ENCODE results near the gene CCDC73. TPM values are rescaled to one million over a fixed set of nuclear protein-coding genes. Genes with fewer than 3 reads are reported as not detected.

CCDC73 gene
- total RNA-seq, 1 donor from 2014 or later, result not detected

DNA sequence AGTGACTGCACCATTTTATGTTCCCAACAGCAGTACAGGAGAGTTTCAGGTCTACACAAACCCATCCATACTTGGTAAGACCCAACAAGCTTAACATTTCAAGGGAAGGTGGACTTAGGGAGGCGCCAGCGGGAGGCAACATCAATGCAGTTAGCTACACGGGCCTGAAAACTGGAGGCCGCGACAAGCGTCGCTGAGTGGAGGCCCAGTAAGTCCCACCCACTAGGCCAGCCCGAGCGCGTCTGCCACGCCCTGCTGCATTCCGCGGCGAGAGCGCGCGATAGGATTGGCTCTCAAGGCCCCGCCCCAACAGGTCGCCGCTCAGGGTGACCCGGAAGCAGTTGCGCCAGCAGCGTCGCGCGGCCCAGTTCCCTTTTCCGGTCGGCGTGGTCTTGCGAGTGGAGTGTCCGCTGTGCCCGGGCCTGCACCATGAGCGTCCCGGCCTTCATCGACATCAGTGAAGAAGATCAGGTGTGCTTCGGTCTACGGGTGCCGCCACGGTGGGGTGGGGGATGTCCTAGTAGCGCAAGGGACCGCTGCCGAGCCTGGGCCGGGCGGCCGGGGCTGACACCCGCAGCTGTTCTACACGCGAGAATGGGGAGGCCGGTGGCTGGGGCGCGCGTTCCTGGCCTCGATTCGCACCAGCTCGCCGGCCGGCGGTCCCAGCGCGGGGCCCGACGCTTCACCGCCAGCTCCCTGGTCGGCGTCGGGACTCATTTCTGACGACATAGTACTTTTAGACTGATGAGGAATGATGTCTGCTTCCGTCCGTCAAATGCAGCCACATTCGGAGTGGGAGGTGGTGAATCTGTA, 210.8 kb downstream of the CCDC73 start, which contains the start of gene EIF3M:
Gene EIF3M (plus strand): TSS at position 373 of the 813 bp plus-strand sequence. CDS start 57 bp downstream, at position 430.
- intact Hi-C loops (cut with DNase I), result loop anchor here (5.0 to 10.0 kb wide), 4 partner anchors 309 to 1469 kb away; partner anchors contain the start of genes CAPRIN1, CSTF3, FBXO3 and QSER1
- Histone ChIP-seq H3K36me3 (peaks cover 0 to 4% of the 10 kb centered on the region in 2 donors), H3K4me3 (peak within 1 kb of the TSS; percentile 73 to 94), H3K27ac (peak within 1 kb of the TSS; percentile 64 to 86), H3K9me3 (no peaks in the 10 kb centered on the region), H3K27me3 (no peaks in the 10 kb centered on the region), H3K4me1 (peaks cover 7 to 9% of the 10 kb centered on the region in 2 donors)
- DNase-seq (ENCODE audit: low spot score in 2 of 2), result peak; percentile 82 to 97
- TF ChIP-seq, protein P1, sequence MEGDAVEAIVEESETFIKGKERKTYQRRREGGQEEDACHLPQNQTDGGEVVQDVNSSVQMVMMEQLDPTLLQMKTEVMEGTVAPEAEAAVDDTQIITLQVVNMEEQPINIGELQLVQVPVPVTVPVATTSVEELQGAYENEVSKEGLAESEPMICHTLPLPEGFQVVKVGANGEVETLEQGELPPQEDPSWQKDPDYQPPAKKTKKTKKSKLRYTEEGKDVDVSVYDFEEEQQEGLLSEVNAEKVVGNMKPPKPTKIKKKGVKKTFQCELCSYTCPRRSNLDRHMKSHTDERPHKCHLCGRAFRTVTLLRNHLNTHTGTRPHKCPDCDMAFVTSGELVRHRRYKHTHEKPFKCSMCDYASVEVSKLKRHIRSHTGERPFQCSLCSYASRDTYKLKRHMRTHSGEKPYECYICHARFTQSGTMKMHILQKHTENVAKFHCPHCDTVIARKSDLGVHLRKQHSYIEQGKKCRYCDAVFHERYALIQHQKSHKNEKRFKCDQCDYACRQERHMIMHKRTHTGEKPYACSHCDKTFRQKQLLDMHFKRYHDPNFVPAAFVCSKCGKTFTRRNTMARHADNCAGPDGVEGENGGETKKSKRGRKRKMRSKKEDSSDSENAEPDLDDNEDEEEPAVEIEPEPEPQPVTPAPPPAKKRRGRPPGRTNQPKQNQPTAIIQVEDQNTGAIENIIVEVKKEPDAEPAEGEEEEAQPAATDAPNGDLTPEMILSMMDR (IDR thresholded peaks at IDR 0.05), result no peak

DNA sequence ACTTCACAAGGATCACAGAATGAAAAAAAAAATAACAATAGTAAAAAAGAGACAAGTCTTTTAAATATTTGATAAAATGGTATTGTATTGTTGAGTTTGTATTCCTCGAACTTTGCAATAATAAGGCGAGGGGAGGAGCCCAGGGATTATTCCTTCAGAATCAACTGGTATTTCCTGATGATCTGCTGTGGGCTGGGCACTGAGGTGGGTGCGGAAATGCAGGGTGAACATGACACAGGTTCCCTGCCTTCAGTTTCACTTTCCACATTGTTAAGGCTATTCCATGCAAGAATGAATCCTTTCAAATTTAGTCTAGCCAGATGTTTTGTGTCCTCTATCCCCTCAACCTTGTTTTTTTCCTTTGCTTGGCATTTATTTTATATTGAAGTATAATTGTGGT, 212.9 kb downstream of the CCDC73 start:
- Histone ChIP-seq H3K4me1 (peaks cover 7 to 9% of the 10 kb centered on the region in 2 donors), H3K9me3 (no peaks in the 10 kb centered on the region), H3K4me3 (no peak overlapping the region), H3K36me3 (no peaks in the 10 kb centered on the region), H3K27me3 (no peaks in the 10 kb centered on the region), H3K27ac (no peak overlapping the region)
- intact Hi-C loops (cut with DNase I), result loop anchor here (5.0 to 10.0 kb wide), 4 partner anchors 311 to 1471 kb away; partner anchors contain the start of genes CAPRIN1, CSTF3, FBXO3 and QSER1
- TF ChIP-seq, protein P1 (IDR thresholded peaks at IDR 0.05), result no peak
- no peak for DNase-seq (ENCODE audit: low spot score in 2 of 2)

DNA sequence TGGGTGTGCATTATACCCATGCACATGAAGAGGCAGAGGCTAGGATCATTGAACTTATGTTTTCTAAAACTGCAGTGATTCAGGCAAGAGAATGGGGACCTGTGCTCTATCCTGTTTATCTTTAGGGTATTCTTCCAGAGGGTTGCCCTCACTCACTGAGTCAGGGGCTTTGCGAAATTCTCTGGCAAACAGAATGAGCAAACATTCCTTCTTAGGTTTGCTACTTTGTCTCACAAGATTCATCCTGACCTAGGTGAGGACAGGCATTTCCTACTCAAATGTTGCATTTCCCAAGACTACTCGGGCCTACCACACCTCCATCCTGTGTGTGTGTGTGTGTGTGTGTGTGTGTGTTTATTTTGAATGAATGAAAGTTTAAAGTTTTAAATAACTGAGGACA, 213.5 kb downstream of the CCDC73 start:
- TF ChIP-seq, protein P1 (IDR thresholded peaks at IDR 0.05), result no peak
- Histone ChIP-seq H3K9me3 (no peaks in the 10 kb centered on the region), H3K4me1 (peaks cover 7 to 9% of the 10 kb centered on the region in 2 donors), H3K36me3 (no peaks in the 10 kb centered on the region), H3K27ac (no peak overlapping the region), H3K27me3 (no peaks in the 10 kb centered on the region), H3K4me3 (no peak overlapping the region)
- no peak for DNase-seq (ENCODE audit: low spot score in 2 of 2)
- intact Hi-C loops (cut with DNase I), result loop anchor here (5.0 to 10.0 kb wide), 4 partner anchors 311 to 1471 kb away; partner anchors contain the start of genes CAPRIN1, CSTF3, FBXO3 and QSER1

DNA sequence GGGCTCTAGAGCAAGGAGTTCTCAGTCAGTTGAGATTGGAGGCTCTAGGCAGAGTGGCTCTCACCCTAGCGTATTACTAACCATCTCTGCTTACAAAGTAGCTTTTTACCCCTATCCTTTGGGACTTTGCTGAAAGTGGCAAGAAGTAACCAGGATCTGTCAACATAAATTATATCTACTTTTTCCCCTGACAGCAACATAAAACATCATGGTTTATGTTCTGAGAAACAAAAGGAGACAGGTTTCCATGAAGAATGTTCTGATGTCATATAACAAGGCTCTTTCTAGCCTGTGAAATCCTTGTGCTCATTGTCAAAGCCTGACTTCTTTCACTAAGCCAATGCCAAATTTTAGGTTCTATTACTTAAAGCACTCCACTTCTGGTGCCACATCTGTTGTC, 218.0 kb downstream of the CCDC73 start:
- TF ChIP-seq, protein P1 (IDR thresholded peaks at IDR 0.05), result no peak
- no peaks in the 10 kb centered on the region for H3K36me3 ChIP-seq
- H3K4me3 ChIP-seq, result no peak overlapping the region
- intact Hi-C loops (cut with DNase I), result no loop called here
- H3K9me3 ChIP-seq, result no peaks in the 10 kb centered on the region
- no peaks in the 10 kb centered on the region for H3K27me3 ChIP-seq
- no peaks in the 10 kb centered on the region for H3K4me1 ChIP-seq
- H3K27ac ChIP-seq, result no peak overlapping the region
- DNase-seq (ENCODE audit: low spot score in 2 of 2), result no peak

DNA sequence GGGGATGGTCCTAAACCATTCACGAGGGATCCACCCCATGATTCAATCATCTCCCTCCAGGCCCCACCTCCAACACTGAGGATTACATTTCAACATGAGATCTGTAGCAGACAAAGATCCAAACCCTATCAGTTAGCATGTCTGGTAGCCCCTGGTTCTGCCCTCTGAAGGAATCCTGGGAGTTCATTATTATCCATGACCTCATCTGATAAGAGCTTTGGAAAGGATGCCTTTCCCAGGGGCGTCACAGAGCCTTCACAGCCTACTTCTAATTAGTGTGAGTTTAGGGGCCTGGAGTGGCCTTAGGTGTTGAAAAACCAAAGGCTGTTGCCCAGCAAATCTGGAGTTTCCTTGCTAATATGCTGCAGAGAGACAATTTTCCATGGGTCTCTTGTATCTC, 219.4 kb downstream of the CCDC73 start:
- Histone ChIP-seq H3K36me3 (no peaks in the 10 kb centered on the region), H3K4me3 (no peak overlapping the region), H3K27ac (no peak overlapping the region), H3K9me3 (no peaks in the 10 kb centered on the region), H3K4me1 (no peaks in the 10 kb centered on the region), H3K27me3 (no peaks in the 10 kb centered on the region)
- intact Hi-C loops (cut with DNase I), result no loop called here
- TF ChIP-seq, protein P1 (IDR thresholded peaks at IDR 0.05), result no peak
- no peak for DNase-seq (ENCODE audit: low spot score in 2 of 2)

All from ascending aorta (tissue), 2 donors.